CD4-positive, alpha-beta T cell treated with Interleukin-17A for 4 hours (primary cell): ENCODE measurements around the gene ZFP92.

ENCODE experiments used
- DNase-seq: peaks from one replicate; pipeline ENCODE4 v3.0.0-alpha.2; 2020; ENCODE audit warnings: mixed read lengths

The ZFP92 gene

GRCh38 chrX:153409414-153410101 is 1.7 kb upstream of the ZFP92 start:
- DNase-seq: no peak

- no peak for DNase-seq
Measured at GRCh38 chrX:153410373-153410772, 899 bp upstream of the ZFP92 start.

- no peak for DNase-seq
Measured at GRCh38 chrX:153410888-153411254, 401 bp upstream of the ZFP92 start.

- no peak for DNase-seq
Measured at GRCh38 chrX:153411988-153412574, 809 bp downstream of the ZFP92 start.

- no peak for DNase-seq
Measured at GRCh38 chrX:153412746-153413720, 1.8 kb downstream of the ZFP92 start.

GRCh38 chrX:153413731-153414130 is 2.5 kb downstream of the ZFP92 start:
- DNase-seq: no peak

- DNase-seq: no peak
Measured at GRCh38 chrX:153414856-153415510, 3.7 kb downstream of the ZFP92 start.

- DNase-seq: no peak
Measured at GRCh38 chrX:153416781-153417450, 5.6 kb downstream of the ZFP92 start.

- DNase-seq: no peak
Measured at GRCh38 chrX:153417637-153418036, 6.4 kb downstream of the ZFP92 start.

GRCh38 chrX:153420851-153421599 is 9.8 kb downstream of the ZFP92 start:
- no peak for DNase-seq

GRCh38 chrX:153421856-153422255 is 10.6 kb downstream of the ZFP92 start:
- DNase-seq: no peak

GRCh38 chrX:153423652-153424051 is 12.4 kb downstream of the ZFP92 start:
- no peak for DNase-seq

- DNase-seq: no peak
Measured at GRCh38 chrX:153426204-153426603, 14.9 kb downstream of the ZFP92 start.

- DNase-seq: no peak
Measured at GRCh38 chrX:153430796-153431195, 19.5 kb downstream of the ZFP92 start.

- DNase-seq: no peak
Measured at GRCh38 chrX:153433161-153433680, 21.9 kb downstream of the ZFP92 start.

GRCh38 chrX:153433781-153434285 is 22.6 kb downstream of the ZFP92 start:
- DNase-seq: no peak

GRCh38 chrX:153434801-153435200 is 23.5 kb downstream of the ZFP92 start:
- no peak for DNase-seq

- no peak for DNase-seq
Measured at GRCh38 chrX:153435845-153436244, 24.6 kb downstream of the ZFP92 start.

- DNase-seq: no peak
Measured at GRCh38 chrX:153438532-153438931, 27.3 kb downstream of the ZFP92 start.

GRCh38 chrX:153439977-153440376 is 28.7 kb downstream of the ZFP92 start:
- no peak for DNase-seq

GRCh38 chrX:153440556-153441135 is 29.4 kb downstream of the ZFP92 start:
- DNase-seq: no peak
